SK-N-SH (cell line): ENCODE data around the gene FNDC1. TPM values are rescaled to one million over a fixed set of nuclear protein-coding genes. Genes with fewer than 3 reads are reported as not detected.

Experiments used
- CTCF ChIA-PET: fragments of 300-600, 350-600 bp; formaldehyde crosslinking; extraction: SDS; loops from one replicate; lab custom pipeline; 2021; lab: Yijun Ruan, JAX
- POLR2A ChIA-PET: fragments of 350-600 bp; sonication (Branson Sonifier 250); formaldehyde crosslinking; extraction: SDS; loops from one replicate; lab custom pipeline; 2020; ENCODE audit warnings: antibody characterized with exemption, inconsistent platforms; lab: Yijun Ruan, JAX
- DNase-seq: peaks from one replicate; pipeline ENCODE4 v3.0.0; 2012
- H2AFZ ChIP-seq: fragments of 200-600 bp; sonication (generic); 2 replicates; pipeline ENCODE4 v1.8.1; 2016; ENCODE audit warnings: antibody characterized with exemption, mild to moderate bottlenecking, low read depth
- H3F3A ChIP-seq: fragments of 200-600 bp; sonication (generic); replicated peaks from 2 replicates; pipeline ENCODE3; 2016; ENCODE audit warnings: antibody characterized with exemption, mild to moderate bottlenecking; ENCODE audit not compliant: insufficient read depth
- H3K27ac ChIP-seq, 2 experiments: fragments of 200-500 bp in 1 of 2; fragments of 200-600 bp in 1 of 2; sonication (Bioruptor generic) in 1 of 2; sonication (generic), shearing (Covaris generic) in 1 of 2; 2 replicates each; pipeline versions ENCODE4 v1.5.1 to v1.6.1; 2014 to 2016; ENCODE audit warnings: low read depth in 2 of 2, inconsistent platforms in 1 of 2, low read length in 1 of 2, mild to moderate bottlenecking in 1 of 2, mixed read lengths in 1 of 2
- H3K27me3 ChIP-seq: fragments of 200-600 bp; sonication (generic), shearing (Covaris generic); 2 replicates; pipeline ENCODE4 v1.6.1; 2016; ENCODE audit warnings: mixed run types; ENCODE audit not compliant: insufficient read depth
- H3K36me3 ChIP-seq, 2 experiments: fragments of 200-500 bp in 1 of 2; fragments of 200-600 bp in 1 of 2; sonication (Bioruptor generic) in 1 of 2; sonication (generic) in 1 of 2; replicated peaks in 1 of 2; 2 replicates each; pipeline versions ENCODE3 to v1.5.1; 2014 to 2016; ENCODE audit warnings: low read length in 1 of 2, mild to moderate bottlenecking in 1 of 2; ENCODE audit not compliant: insufficient read depth in 2 of 2, control insufficient read depth in 1 of 2
- H3K4me1 ChIP-seq, 2 experiments: fragments of 200-500 bp in 1 of 2; fragments of 200-600 bp in 1 of 2; sonication (Bioruptor generic) in 1 of 2; sonication (generic), shearing (Covaris generic) in 1 of 2; 2 replicates each; pipeline versions ENCODE4 v1.5.1 to v1.6.1; 2014 to 2016; ENCODE audit warnings: low read depth in 1 of 2, low read length in 1 of 2, mixed run types in 1 of 2; ENCODE audit not compliant: insufficient read depth in 2 of 2, control insufficient read depth in 1 of 2
- H3K4me2 ChIP-seq: fragments of 200-600 bp; sonication (generic), shearing (Covaris generic); 2 replicates; pipeline ENCODE4 v1.6.1; 2017; ENCODE audit warnings: mixed run types
- H3K4me3 ChIP-seq, 2 experiments: fragments of 200-500 bp in 1 of 2; fragments of 200-600 bp in 1 of 2; sonication (Bioruptor generic) in 1 of 2; sonication (generic), shearing (Covaris generic) in 1 of 2; 2 replicates each; pipeline versions ENCODE4 v1.5.1 to v1.8.1; 2014 to 2016; ENCODE audit warnings: low read depth in 2 of 2, inconsistent platforms in 1 of 2, low read length in 1 of 2, mild to moderate bottlenecking in 1 of 2, mixed read lengths in 1 of 2, moderate library complexity in 1 of 2
- H3K79me2 ChIP-seq: fragments of 200-600 bp; sonication (generic); 2 replicates; pipeline ENCODE4 v1.8.1; 2017; ENCODE audit warnings: mild to moderate bottlenecking; ENCODE audit not compliant: insufficient read depth
- H3K9ac ChIP-seq: fragments of 200-600 bp; sonication (generic); 2 replicates; pipeline ENCODE4 v1.6.1; 2017; ENCODE audit warnings: mixed run types
- H3K9me2 ChIP-seq: fragments of 200-600 bp; sonication (generic); 2 replicates; pipeline ENCODE4 v1.6.1; 2017; ENCODE audit warnings: mixed run types
- H3K9me3 ChIP-seq: fragments of 200-600 bp; sonication (generic); 2 replicates; pipeline ENCODE4 v1.6.1; 2017; ENCODE audit warnings: mixed run types, mild to moderate bottlenecking, moderate library complexity
- H4K20me1 ChIP-seq: fragments of 200-600 bp; sonication (generic); 2 replicates; pipeline ENCODE4 v1.6.1; 2017; ENCODE audit warnings: mild to moderate bottlenecking, mixed run types; ENCODE audit not compliant: insufficient read depth
- CTCF ChIP-seq: fragments of 200-600 bp; sonication (generic); IDR thresholded peaks from 2 replicates; pipeline ENCODE4 v1.6.1; 2017; ENCODE audit warnings: antibody characterized with exemption, mild to moderate bottlenecking, moderate library complexity
- FOSL2 ChIP-seq: IDR thresholded peaks from 2 replicates; pipeline ENCODE4 v1.4.0; 2012; ENCODE audit warnings: low read depth, mild to moderate bottlenecking, moderate library complexity, borderline replicate concordance
- FOXM1 ChIP-seq: IDR thresholded peaks from 2 replicates; pipeline ENCODE4 v1.4.0; 2012; ENCODE audit warnings: low read depth, mild to moderate bottlenecking
- IRF3 ChIP-seq: fragments of 150-350 bp; IDR thresholded peaks from 2 replicates; pipeline ENCODE4 v1.6.1; 2016; ENCODE audit warnings: mild to moderate bottlenecking, low read depth, low read length
- JUND ChIP-seq: IDR thresholded peaks from 2 replicates; pipeline ENCODE4 v1.4.0; 2012
- MAX ChIP-seq: IDR thresholded peaks from 2 replicates; pipeline ENCODE4 v1.4.0; 2012; ENCODE audit warnings: low read depth
- MEF2A ChIP-seq: IDR thresholded peaks from 2 replicates; pipeline ENCODE4 v1.4.0; 2012; ENCODE audit warnings: low read depth, borderline replicate concordance
- NFIC ChIP-seq: IDR thresholded peaks from 2 replicates; pipeline ENCODE4 v1.4.0; 2012; ENCODE audit warnings: borderline replicate concordance
- NRF1 ChIP-seq: IDR thresholded peaks from 2 replicates; pipeline ENCODE4 v1.6.1; 2012; ENCODE audit warnings: low read depth, mild to moderate bottlenecking, low read length
- POLR2AphosphoS5 ChIP-seq: IDR thresholded peaks from 2 replicates; pipeline ENCODE4 v1.6.1; 2012; ENCODE audit warnings: low read depth, low read length
- REST ChIP-seq: IDR thresholded peaks from 2 replicates; pipeline ENCODE4 v1.6.1; 2012; ENCODE audit warnings: mild to moderate bottlenecking, low read depth, low read length, moderate library complexity
- SMC3 ChIP-seq: IDR thresholded peaks from 2 replicates; pipeline ENCODE4 v1.6.1; 2012; ENCODE audit warnings: low read depth, low read length, improper control_type of control experiment
- TEAD4 ChIP-seq: IDR thresholded peaks from 2 replicates; pipeline ENCODE4 v1.4.0; 2012; ENCODE audit warnings: mild to moderate bottlenecking, borderline replicate concordance; ENCODE audit not compliant: insufficient read depth
- YY1 ChIP-seq: IDR thresholded peaks from 2 replicates; pipeline ENCODE4 v1.4.0; 2012; ENCODE audit warnings: low read depth, mild to moderate bottlenecking
- WGBS: methylation state at CpG from one replicate; pipeline ENCODE4 v1.1.6; 2017; ENCODE audit warnings: low lambda C conversion rate; 5-methylcytosine and 5-hydroxymethylcytosine counted together
- polyA plus RNA-seq, 3 experiments: library from polyadenylated mRNA; depleted of rRNA; stranded (reverse); fragments of >200 nt; gene quantifications; 2 replicates each; pipeline ENCODE4 v1.2.3, GENCODE V29; 2012

FNDC1 gene
- polyA plus RNA-seq, 1 of the 3 experiments (the other 2 are of a cell fraction), result not detected

- no peaks in the 10 kb centered on the region for H4K20me1 ChIP-seq
- POLR2A ChIA-PET, result no interaction called here
Observed at GRCh38 chr6:159137676-159138075, 31.5 kb upstream of the FNDC1 start.

GRCh38 chr6:159142531-159142930 is 26.7 kb upstream of the FNDC1 start:
- WGBS, result 21% methylated on average over 2 of the region's 2 CpGs
- no peaks in the 10 kb centered on the region for H3K79me2 ChIP-seq
- TF ChIP-seq JUND (no peak), NRF1 (no peak), YY1 (no peak), MAX (no peak), POLR2AphosphoS5 (no peak), NFIC (no peak), CTCF (no peak), IRF3 (no peak), REST (no peak)

More at GRCh38 chr6:159137676-159138075, 31.5 kb upstream of the FNDC1 start:
- no peak overlapping the region for H3K27ac ChIP-seq
- H3K4me1 ChIP-seq, result peaks cover 0 to 3% of the 10 kb centered on the region in 2 experiments; a peak in 1 of 4 replicates
- 13% methylated on average over 5 of the region's 5 CpGs for WGBS
- no peaks in the 10 kb centered on the region for H3K9me2 ChIP-seq
- H3K9me3 ChIP-seq, result no peaks in the 10 kb centered on the region
- H3K4me3 ChIP-seq, result no peak overlapping the region
- CTCF ChIA-PET, result interaction anchor here (0.7 to 7.3 kb wide), 5 partner anchors 12 to 129 kb away, joined by 3 to 72 read pairs (median 3); no protein-coding TSS in a partner anchor
- H2AFZ ChIP-seq, result no peak overlapping the region
- DNase-seq, result no peak
- H3F3A ChIP-seq, result no peaks in the 10 kb centered on the region
- H3K27me3 ChIP-seq, result peaks cover 38% of the 10 kb centered on the region; the same call in 1 of the 2 replicates
- no peaks in the 10 kb centered on the region for H3K36me3 ChIP-seq
- H3K9ac ChIP-seq, result no peak overlapping the region
- no peaks in the 10 kb centered on the region for H3K79me2 ChIP-seq
- no peak overlapping the region for H3K4me2 ChIP-seq
- no peak for TF ChIP-seq REST
- no peak for TF ChIP-seq FOXM1
- TF ChIP-seq FOSL2, result no peak
- no peak for TF ChIP-seq SMC3
- no peak for TF ChIP-seq MEF2A
- TF ChIP-seq TEAD4, result no peak

More at GRCh38 chr6:159142531-159142930, 26.7 kb upstream of the FNDC1 start:
- Histone ChIP-seq H3K9me2 (no peaks in the 10 kb centered on the region), H3K36me3 (no peaks in the 10 kb centered on the region), H3K4me1 (peaks cover 0 to 3% of the 10 kb centered on the region in 2 experiments; a peak in 1 of 4 replicates), H3K27me3 (peaks cover 31% of the 10 kb centered on the region; the same call in 1 of the 2 replicates), H3K27ac (no peak overlapping the region), H3F3A (no peaks in the 10 kb centered on the region), H2AFZ (no peak overlapping the region), H3K4me2 (no peak overlapping the region), H4K20me1 (no peaks in the 10 kb centered on the region), H3K9me3 (no peaks in the 10 kb centered on the region), H3K9ac (no peak overlapping the region), H3K4me3 (no peak overlapping the region)
- CTCF ChIA-PET, result interaction anchor here (0.7 to 2.2 kb wide), 5 partner anchors 8 to 944 kb away, joined by 3 to 12 read pairs (median 3); no protein-coding TSS in a partner anchor
- POLR2A ChIA-PET, result no interaction called here
- DNase-seq, result no peak
